K562 (cell line): ENCODE measurements around the gene INO80.

ENCODE experiments used
- BRCA1 ChIP-seq, 2 experiments: fragments of 450-650 bp in 1 of 2; sonication (generic) in 1 of 2; formaldehyde crosslinking in 1 of 2; IDR thresholded peaks; 2 replicates each; pipeline versions ENCODE4 v1.5.0 to v1.6.1; 2017 to 2020; ENCODE audit warnings: mild to moderate bottlenecking in 1 of 2, missing genetic modification reagents in 1 of 2
- ETV1 ChIP-seq: fragments of 450-650 bp; conservative IDR thresholded peaks from 2 replicates; pipeline ENCODE4 v1.6.1; 2016; ENCODE audit warnings: missing genetic modification characterization, control low read depth, low read depth, missing compliant biosample characterization
- FOXA1 ChIP-seq: fragments of 450-650 bp; IDR thresholded peaks from 2 replicates; pipeline ENCODE4 v1.6.1; 2016; ENCODE audit warnings: mild to moderate bottlenecking, borderline replicate concordance
- FOXJ3 ChIP-seq: sonication (generic); formaldehyde crosslinking; IDR thresholded peaks from 2 replicates; pipeline ENCODE4 v1.4.0; 2020; ENCODE audit warnings: mild to moderate bottlenecking, missing genetic modification reagents
- GMEB1 ChIP-seq: fragments of 250-450 bp; sonication (Bioruptor Pico); IDR thresholded peaks from 2 replicates; pipeline ENCODE4 v1.4.0; 2020; ENCODE audit warnings: mild to moderate bottlenecking
- KLF13 ChIP-seq: fragments of 450-650 bp; IDR thresholded peaks from 2 replicates; pipeline ENCODE4 v1.6.1; 2016; ENCODE audit warnings: missing genetic modification characterization, low read depth, mild to moderate bottlenecking, missing compliant biosample characterization, moderate library complexity, borderline replicate concordance
- MAX ChIP-seq: sonication (generic); formaldehyde crosslinking; IDR thresholded peaks from 2 replicates; pipeline ENCODE4 v1.9.0; 2022; ENCODE audit warnings: mild to moderate bottlenecking, missing genetic modification reagents
- MEF2D ChIP-seq: conservative IDR thresholded peaks from 2 replicates; pipeline ENCODE4 v1.6.1; 2016; ENCODE audit warnings: low read depth, missing genetic modification characterization, missing compliant biosample characterization
- SNAPC5 ChIP-seq: fragments of 250-450 bp; sonication (Bioruptor Pico); IDR thresholded peaks from 2 replicates; pipeline ENCODE4 v1.8.0; 2021; ENCODE audit warnings: moderate library complexity, mild to moderate bottlenecking, inconsistent platforms
- ZNF347 ChIP-seq: fragments of 450-650 bp; formaldehyde crosslinking; IDR thresholded peaks from 2 replicates; pipeline ENCODE4 v1.4.0; 2020; ENCODE audit warnings: low read depth, mild to moderate bottlenecking, moderate library complexity

- TF ChIP-seq GMEB1 (CRISPR knock-in tag), result no peak
- no peak for TF ChIP-seq MEF2D
- TF ChIP-seq ETV1, result no peak
- TF ChIP-seq MAX (CRISPR knock-in tag), result no peak
- no peak for TF ChIP-seq FOXJ3 (CRISPR knock-in tag)
- TF ChIP-seq ZNF347 (CRISPR knock-in tag), result no peak
- no peak for TF ChIP-seq FOXA1
- TF ChIP-seq BRCA1 (IDR thresholded peaks at IDR 0.05), result no peak
- no peak for TF ChIP-seq BRCA1 (CRISPR knock-in tag; IDR thresholded peaks at IDR 0.05)
- TF ChIP-seq SNAPC5 (CRISPR knock-in tag), result no peak
- no peak for TF ChIP-seq KLF13
Measured at GRCh38 chr15:40992241-40992741, 123.8 kb downstream of the INO80 start.
